ENCODE data around the gene STK31.

DNA sequence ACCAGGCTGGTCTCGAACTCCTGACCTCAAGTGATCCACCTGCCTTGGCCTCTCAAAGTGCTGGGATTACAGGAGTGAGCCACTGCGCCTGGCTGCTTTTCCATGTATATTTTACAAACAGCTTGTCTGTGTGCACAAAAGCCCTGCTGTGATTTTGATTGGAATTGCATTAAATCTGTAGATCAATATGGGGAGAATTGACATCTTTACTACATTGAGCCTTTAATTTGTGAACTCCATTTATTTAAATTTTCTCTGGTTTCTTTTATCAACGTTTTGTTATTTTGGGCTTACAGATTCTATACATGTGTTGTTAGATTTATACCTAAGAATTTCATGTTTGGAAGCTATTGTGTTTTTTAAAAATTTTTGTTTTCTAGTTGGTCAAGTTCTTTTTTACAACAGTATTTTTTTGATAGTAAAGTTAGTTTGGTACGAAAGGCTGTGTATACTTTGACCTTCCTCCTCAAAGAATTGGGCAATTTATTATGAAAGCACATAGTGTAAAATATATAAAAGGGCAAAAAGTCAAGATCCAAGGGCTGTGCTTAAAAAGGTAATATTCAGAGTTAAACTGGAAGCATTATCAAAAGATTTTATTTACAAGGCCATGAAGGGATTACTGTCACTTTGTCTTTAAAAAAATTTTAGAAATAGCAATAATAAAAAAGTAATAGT lies 92.8 kb downstream of the STK31 start:
- TF ChIP-seq POLR2A (IDR thresholded peaks at IDR 0.05; ENCODE audit: extremely low read depth, insufficient read length): no peak
- no peak for TF ChIP-seq CTCF (IDR thresholded peaks at IDR 0.05; ENCODE audit: low read depth, low read length)
- TF ChIP-seq MYC (IDR thresholded peaks at IDR 0.05; ENCODE audit: low read depth, low read length): no peak
